HepG2 (cell line): Measurements from ENCODE around the gene TLK1. TPM values are rescaled to one million over a fixed set of nuclear protein-coding genes. Genes with fewer than 3 reads are reported as not detected.
A peak's percentile ranks its signal among the peaks of the same experiment; 100 is the strongest.

Experiments
- ATAC-seq: fragments of 200-7000 bp; cut with Tn5 transposase; 3 replicates; pipeline ENCODE4 v1.9.1; 2020; ENCODE audit warnings: mild to moderate bottlenecking, moderate library complexity
- BruUV-seq: library from RNA; stranded (reverse); fragments of 400-500 nt; replicated peaks from 2 replicates; lab custom pipeline; 2021; lab: Mats Ljungman, UMichigan
- CTCF ChIA-PET: fragments of 300-600 bp; formaldehyde crosslinking; extraction: SDS; loops from one replicate; lab custom pipeline; 2021; ENCODE audit warnings: low total read pairs, inconsistent platforms, low intra/inter-chr PET ratio; lab: Yijun Ruan, JAX
- POLR2A ChIA-PET: fragments of 350-600 bp; sonication (Branson Sonifier 250); formaldehyde crosslinking; loops from one replicate; lab custom pipeline; 2020; ENCODE audit warnings: antibody characterized with exemption, inconsistent platforms; lab: Yijun Ruan, JAX
- DNase-seq: peaks from one replicate; pipeline ENCODE4 v3.0.0-alpha.2; 2015; ENCODE audit warnings: low spot score
- FAIRE-seq: peaks from 3 replicates; lab custom pipeline; 2011; peaks lifted over from hg19 to GRCh38; lab: Jason Lieb, UNC
- H2AFZ ChIP-seq: one replicate; pipeline ENCODE4 v1.6.1; 2011; ENCODE audit warnings: low read length, inconsistent platforms
- H3K27ac ChIP-seq: fragments of 300-600 bp; 3 replicates; pipeline ENCODE4 v1.8.0; 2011; ENCODE audit warnings: mixed run types, mild to moderate bottlenecking, mixed read lengths, low read length, inconsistent platforms; ENCODE audit not compliant: insufficient read depth; ENCODE audit errors: extremely low read length
- H3K27me3 ChIP-seq, 2 experiments: fragments of 200-600 bp in 1 of 2; 2 replicates in 1 of 2; 3 replicates in 1 of 2; pipeline versions ENCODE4 v1.6.0 to v1.8.0; 2011; ENCODE audit warnings: low read length in 2 of 2, mild to moderate bottlenecking in 2 of 2, moderate library complexity in 2 of 2, inconsistent platforms in 1 of 2; ENCODE audit not compliant: insufficient read depth in 2 of 2, control insufficient read depth in 1 of 2
- H3K36me3 ChIP-seq, 2 experiments: fragments of 200-600 bp in 1 of 2; replicated peaks in 1 of 2; 2 replicates in 1 of 2; 3 replicates in 1 of 2; pipeline versions ENCODE4 v1.5.1 to v1.8.0; 2011; ENCODE audit warnings: low read length in 2 of 2, inconsistent platforms in 1 of 2; ENCODE audit not compliant: insufficient read depth in 2 of 2, control insufficient read depth in 1 of 2
- H3K4me1 ChIP-seq: 2 replicates; pipeline ENCODE4 v1.5.1; 2012; ENCODE audit warnings: low read length, inconsistent platforms; ENCODE audit not compliant: insufficient read depth
- H3K4me2 ChIP-seq: 2 replicates; pipeline ENCODE4 v1.6.0; 2011; ENCODE audit warnings: low read depth, low read length, inconsistent platforms
- H3K4me3 ChIP-seq, 3 experiments: fragments of 200-600 bp in 1 of 3; sonication (generic), shearing (Covaris generic) in 1 of 3; replicated peaks in 1 of 3; 2 replicates each; pipeline ENCODE4 v1.5.1; 2011 to 2016; ENCODE audit warnings: low read length in 3 of 3, inconsistent platforms in 2 of 3, low read depth in 2 of 3, mild to moderate bottlenecking in 2 of 3, control low read depth in 1 of 3, mixed read lengths in 1 of 3; ENCODE audit not compliant: insufficient read depth in 1 of 3
- H3K79me2 ChIP-seq: one replicate; pipeline ENCODE4 v1.6.1; 2011; ENCODE audit warnings: low read length, inconsistent platforms; ENCODE audit not compliant: insufficient read depth
- H3K9ac ChIP-seq: 2 replicates; pipeline ENCODE4 v1.6.0; 2011; ENCODE audit warnings: mild to moderate bottlenecking, low read depth, low read length, inconsistent platforms; ENCODE audit not compliant: insufficient read depth
- H3K9me3 ChIP-seq: 2 replicates; pipeline ENCODE4 v1.5.1; 2012; ENCODE audit warnings: mild to moderate bottlenecking, low read length
- H4K20me1 ChIP-seq: 2 replicates; pipeline ENCODE4 v1.6.0; 2011; ENCODE audit warnings: inconsistent platforms, mild to moderate bottlenecking, low read length, moderate library complexity; ENCODE audit not compliant: insufficient read depth
- CENPX ChIP-seq: sonication (generic); formaldehyde crosslinking; IDR thresholded peaks from 2 replicates; pipeline ENCODE4 v1.9.0; 2021; ENCODE audit warnings: mild to moderate bottlenecking, missing genetic modification reagents, moderate library complexity
- EED ChIP-seq: sonication (generic); formaldehyde crosslinking; IDR thresholded peaks from 2 replicates; pipeline ENCODE4 v1.5.0; 2020; ENCODE audit warnings: mild to moderate bottlenecking, missing genetic modification reagents
- FOSL2 ChIP-seq: sonication (generic); formaldehyde crosslinking; IDR thresholded peaks from 2 replicates; pipeline ENCODE4 v1.4.0; 2020; ENCODE audit warnings: missing genetic modification reagents
- PHF5A ChIP-seq: IDR thresholded peaks from one replicate; pipeline ENCODE4 v1.6.1; 2018; ENCODE audit warnings: low read depth, missing genetic modification reagents; ENCODE audit not compliant: unreplicated experiment
- RBAK ChIP-seq: sonication (generic); formaldehyde crosslinking; IDR thresholded peaks from 2 replicates; pipeline ENCODE4 v1.5.1; 2020; ENCODE audit warnings: mild to moderate bottlenecking, missing genetic modification reagents
- REL ChIP-seq: sonication (generic); formaldehyde crosslinking; conservative IDR thresholded peaks from 2 replicates; pipeline ENCODE4 v1.8.0; 2022; ENCODE audit warnings: mild to moderate bottlenecking, missing genetic modification reagents, moderate library complexity
- RNF219 ChIP-seq: sonication (generic); formaldehyde crosslinking; IDR thresholded peaks from 2 replicates; pipeline ENCODE4 v1.5.0; 2020; ENCODE audit warnings: mild to moderate bottlenecking, missing genetic modification reagents
- SIX4 ChIP-seq: sonication (generic); formaldehyde crosslinking; IDR thresholded peaks from 2 replicates; pipeline ENCODE4 v1.4.0; 2020; ENCODE audit warnings: missing genetic modification reagents
- ZNF10 ChIP-seq: sonication (generic); formaldehyde crosslinking; IDR thresholded peaks from 2 replicates; pipeline ENCODE4 v1.4.0; 2020; ENCODE audit warnings: mild to moderate bottlenecking, low read depth, missing genetic modification reagents, borderline replicate concordance
- ZNF556 ChIP-seq: sonication (generic); formaldehyde crosslinking; IDR thresholded peaks from 2 replicates; pipeline ENCODE4 v1.4.0; 2020; ENCODE audit warnings: mild to moderate bottlenecking, missing genetic modification reagents, borderline replicate concordance
- ZNF660 ChIP-seq: sonication (generic); formaldehyde crosslinking; IDR thresholded peaks from 2 replicates; pipeline ENCODE4 v1.5.1; 2020; ENCODE audit warnings: mild to moderate bottlenecking, low read depth, missing genetic modification reagents, borderline replicate concordance
- ZNF782 ChIP-seq: sonication (generic); formaldehyde crosslinking; IDR thresholded peaks from 2 replicates; pipeline ENCODE4 v1.4.0; 2020; ENCODE audit warnings: missing genetic modification reagents, mild to moderate bottlenecking, borderline replicate concordance
- WGBS: methylation state at CpG from one replicate; pipeline ENCODE4 v1.1.6; 2017; ENCODE audit warnings: low lambda C conversion rate; 5-methylcytosine and 5-hydroxymethylcytosine counted together
- in situ Hi-C: cut with HindIII; loops from 2 replicates; pipeline ENCODE4 v1.10.0; 2017; ENCODE audit warnings: low pct_unique_long_range_greater_than_20kb; ENCODE audit not compliant: extremely low pct_ligation_motif_present
- intact Hi-C: fragments of 100-400 bp; cut with micrococcal nuclease; formaldehyde crosslinking; loops from one replicate; pipeline ENCODE4 v1.10.0; 2022; ENCODE audit not compliant: unreplicated experiment
- polyA plus RNA-seq, 8 experiments: library from polyadenylated mRNA; depleted of rRNA in 3 of 8; stranded (reverse) in 7 of 8; unstranded in 1 of 8; fragments of >200 nt; fragmentation: Illumina TruSeq in 4 of 8; extraction: Trizol in 4 of 8; gene quantifications; 2 replicates each; pipeline versions ENCODE4 v1.2.1 to v1.2.3, GENCODE V29; 2011 to 2016; ENCODE audit warnings: low read depth in 4 of 8, missing spikeins in 1 of 8, mixed read lengths in 1 of 8; ENCODE audit not compliant: insufficient read depth in 1 of 8
- total RNA-seq, 5 experiments: library from RNA; depleted of rRNA; stranded (reverse); fragments of >200 nt; fragmentation: Illumina TruSeq; extraction: Trizol; gene quantifications; 2 replicates each; pipeline ENCODE4 v1.2.3, GENCODE V29; 2016; ENCODE audit warnings: low read depth in 1 of 5
- TF ChIP-seq, protein P1 (sequence below): sonication (generic); formaldehyde crosslinking; IDR thresholded peaks from 2 replicates; pipeline ENCODE4 v1.4.0; 2020; ENCODE audit warnings: missing genetic modification reagents, borderline replicate concordance
- TF ChIP-seq, protein P2 (sequence below): sonication (generic); formaldehyde crosslinking; IDR thresholded peaks from 2 replicates; pipeline ENCODE4 v1.4.0; 2020; ENCODE audit warnings: missing genetic modification reagents
- TF ChIP-seq, protein P3 (sequence below): sonication (generic); formaldehyde crosslinking; IDR thresholded peaks from 2 replicates; pipeline ENCODE4 v1.8.1; 2023; ENCODE audit warnings: mild to moderate bottlenecking, missing genetic modification reagents

TLK1 gene
- total and polyA plus RNA-seq, 2 of the 13 experiments (the other 11 are each of a cell fraction or from before 2014, with no cell fraction given) = 16.8 to 28.7 TPM

GRCh38 chr2:171089489-171089888, 71.2 kb downstream of the TLK1 start (continued):
- no peak for TF ChIP-seq ZNF10 (CRISPR knock-in tag)
- TF ChIP-seq PHF5A (CRISPR knock-in tag) = no peak

- in situ Hi-C loops = no loop called here
- CTCF ChIA-PET = no interaction called here
- TF ChIP-seq, protein P1, sequence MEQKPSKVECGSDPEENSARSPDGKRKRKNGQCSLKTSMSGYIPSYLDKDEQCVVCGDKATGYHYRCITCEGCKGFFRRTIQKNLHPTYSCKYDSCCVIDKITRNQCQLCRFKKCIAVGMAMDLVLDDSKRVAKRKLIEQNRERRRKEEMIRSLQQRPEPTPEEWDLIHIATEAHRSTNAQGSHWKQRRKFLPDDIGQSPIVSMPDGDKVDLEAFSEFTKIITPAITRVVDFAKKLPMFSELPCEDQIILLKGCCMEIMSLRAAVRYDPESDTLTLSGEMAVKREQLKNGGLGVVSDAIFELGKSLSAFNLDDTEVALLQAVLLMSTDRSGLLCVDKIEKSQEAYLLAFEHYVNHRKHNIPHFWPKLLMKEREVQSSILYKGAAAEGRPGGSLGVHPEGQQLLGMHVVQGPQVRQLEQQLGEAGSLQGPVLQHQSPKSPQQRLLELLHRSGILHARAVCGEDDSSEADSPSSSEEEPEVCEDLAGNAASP (CRISPR knock-in tag) = no peak
- TF ChIP-seq ZNF782 (no peak), RNF219 (CRISPR knock-in tag) (no peak), ZNF660 (CRISPR knock-in tag) (no peak), ZNF556 (no peak), REL (CRISPR knock-in tag) (no peak), EED (CRISPR knock-in tag) (no peak), RBAK (CRISPR knock-in tag) (no peak), SIX4 (CRISPR knock-in tag) (no peak), CENPX (CRISPR knock-in tag) (no peak), FOSL2 (CRISPR knock-in tag) (no peak)
- TF ChIP-seq, protein P2, sequence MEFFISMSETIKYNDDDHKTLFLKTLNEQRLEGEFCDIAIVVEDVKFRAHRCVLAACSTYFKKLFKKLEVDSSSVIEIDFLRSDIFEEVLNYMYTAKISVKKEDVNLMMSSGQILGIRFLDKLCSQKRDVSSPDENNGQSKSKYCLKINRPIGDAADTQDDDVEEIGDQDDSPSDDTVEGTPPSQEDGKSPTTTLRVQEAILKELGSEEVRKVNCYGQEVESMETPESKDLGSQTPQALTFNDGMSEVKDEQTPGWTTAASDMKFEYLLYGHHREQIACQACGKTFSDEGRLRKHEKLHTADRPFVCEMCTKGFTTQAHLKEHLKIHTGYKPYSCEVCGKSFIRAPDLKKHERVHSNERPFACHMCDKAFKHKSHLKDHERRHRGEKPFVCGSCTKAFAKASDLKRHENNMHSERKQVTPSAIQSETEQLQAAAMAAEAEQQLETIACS = no peak
- TF ChIP-seq, protein P3, sequence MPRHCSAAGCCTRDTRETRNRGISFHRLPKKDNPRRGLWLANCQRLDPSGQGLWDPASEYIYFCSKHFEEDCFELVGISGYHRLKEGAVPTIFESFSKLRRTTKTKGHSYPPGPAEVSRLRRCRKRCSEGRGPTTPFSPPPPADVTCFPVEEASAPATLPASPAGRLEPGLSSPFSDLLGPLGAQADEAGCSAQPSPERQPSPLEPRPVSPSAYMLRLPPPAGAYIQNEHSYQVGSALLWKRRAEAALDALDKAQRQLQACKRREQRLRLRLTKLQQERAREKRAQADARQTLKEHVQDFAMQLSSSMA = no peak
Observed at GRCh38 chr2:171088057-171088834, 72.4 kb downstream of the TLK1 start.

More at GRCh38 chr2:171088057-171088834, 72.4 kb downstream of the TLK1 start:
- Histone ChIP-seq H2AFZ (no peak overlapping the region), H3K4me1 (peaks cover 71% of the 10 kb centered on the region), H4K20me1 (peaks cover 14% of the 10 kb centered on the region; the same call in 1 of the 2 replicates), H3K79me2 (peaks cover 93% of the 10 kb centered on the region), H3K9ac (no peak overlapping the region), H3K27ac (peak overlapping the region; percentile 61), H3K9me3 (no peaks in the 10 kb centered on the region), H3K4me2 (no peak overlapping the region), H3K36me3 (peaks cover 0 to 5% of the 10 kb centered on the region in 2 experiments; a peak in 4 of 5 replicates), H3K27me3 (no peaks in the 10 kb centered on the region), H3K4me3 (no peak overlapping the region)
- FAIRE-seq (no peak), ATAC-seq (peak; percentile 20; the same call in 2 of the 3 replicates), DNase-seq (no peak)
- no TSS peak for BruUV-seq
- intact Hi-C loops = loop anchor here (5.0 to 10.0 kb wide), 3 partner anchors 69 to 327 kb away; no protein-coding TSS in a partner anchor
- POLR2A ChIA-PET = interaction anchor here (1.1 kb wide), 1 partner anchor 79 kb away, joined by 3 read pairs; no protein-coding TSS in a partner anchor
- 87% methylated on average over 5 of the region's 5 CpGs for WGBS
